Measurements from ENCODE around the gene RUNX2.
"Not testable (repeated sequence)": the region's sequence is repeated elsewhere in the genome, so short reads cannot be mapped to it uniquely, and the experiment has no call there.

The RUNX2 gene

GRCh38 chr6:45327956-45328522 is at the start of gene RUNX2:
TSS of gene RUNX2 (plus strand) at chr6:45328330. CDS start at chr6:45328727, 397 bp downstream.
- H3K36me3 ChIP-seq (ENCODE audit: control insufficient read depth in 1 of 2, insufficient read depth in 2 of 2, low read length in 2 of 2), result no peaks in the 10 kb centered on the region
- H3K9ac ChIP-seq (ENCODE audit: low read depth in 1 of 2, low read length in 2 of 2), result no peak within 1 kb of the TSS
- H3K4me1 ChIP-seq (ENCODE audit: control insufficient read depth in 1 of 2, insufficient read depth in 2 of 2, low read length in 2 of 2), result peaks cover 0 to 8% of the 10 kb centered on the region in 2 donors
- H3K27me3 ChIP-seq (ENCODE audit: control insufficient read depth in 1 of 2, insufficient read depth in 2 of 2, low read length in 2 of 2), result no peaks in the 10 kb centered on the region
- H3K27ac ChIP-seq (ENCODE audit: low read depth, low read length), result no peak within 1 kb of the TSS
- H3K4me3 ChIP-seq (ENCODE audit: low read depth in 1 of 2, low read length in 2 of 2), result peak within 1 kb of the TSS in 1 of 2 donors; percentile 37
- H3K9me3 ChIP-seq (ENCODE audit: control insufficient read depth in 1 of 2, low read length in 2 of 2), result no peaks in the 10 kb centered on the region

- H3K9ac ChIP-seq (ENCODE audit: low read depth in 1 of 2, low read length in 2 of 2), result no peak overlapping the region
- no peaks in the 10 kb centered on the region for H3K4me1 ChIP-seq (ENCODE audit: control insufficient read depth in 1 of 2, insufficient read depth in 2 of 2, low read length in 2 of 2)
- no peaks in the 10 kb centered on the region for H3K27me3 ChIP-seq (ENCODE audit: control insufficient read depth in 1 of 2, insufficient read depth in 2 of 2, low read length in 2 of 2)
Observed at GRCh38 chr6:45278367-45278766, 49.8 kb upstream of the RUNX2 start.

GRCh38 chr6:45286707-45287106 is 41.4 kb upstream of the RUNX2 start:
- H3K36me3 ChIP-seq (ENCODE audit: control insufficient read depth in 1 of 2, insufficient read depth in 2 of 2, low read length in 2 of 2); H3K27ac ChIP-seq (ENCODE audit: low read depth, low read length); H3K9ac ChIP-seq (ENCODE audit: low read depth in 1 of 2, low read length in 2 of 2); H3K4me3 ChIP-seq (ENCODE audit: low read depth in 1 of 2, low read length in 2 of 2); H3K4me1 ChIP-seq (ENCODE audit: control insufficient read depth in 1 of 2, insufficient read depth in 2 of 2, low read length in 2 of 2); H3K9me3 ChIP-seq (ENCODE audit: control insufficient read depth in 1 of 2, low read length in 2 of 2); H3K27me3 ChIP-seq (ENCODE audit: control insufficient read depth in 1 of 2, insufficient read depth in 2 of 2, low read length in 2 of 2): not testable (repeated sequence)

More at GRCh38 chr6:45278367-45278766, 49.8 kb upstream of the RUNX2 start:
- H3K27ac ChIP-seq (ENCODE audit: low read depth, low read length), result no peak overlapping the region
- no peak overlapping the region for H3K4me3 ChIP-seq (ENCODE audit: low read depth in 1 of 2, low read length in 2 of 2)
- no peaks in the 10 kb centered on the region for H3K36me3 ChIP-seq (ENCODE audit: control insufficient read depth in 1 of 2, insufficient read depth in 2 of 2, low read length in 2 of 2)
- H3K9me3 ChIP-seq (ENCODE audit: control insufficient read depth in 1 of 2, low read length in 2 of 2), result no peaks in the 10 kb centered on the region

GRCh38 chr6:45289751-45290514 is 38.2 kb upstream of the RUNX2 start:
- H3K9ac ChIP-seq (ENCODE audit: low read depth in 1 of 2, low read length in 2 of 2), result no peak overlapping the region
- H3K4me3 ChIP-seq (ENCODE audit: low read depth in 1 of 2, low read length in 2 of 2), result no peak overlapping the region
- H3K4me1 ChIP-seq (ENCODE audit: control insufficient read depth in 1 of 2, insufficient read depth in 2 of 2, low read length in 2 of 2), result no peaks in the 10 kb centered on the region
- H3K9me3 ChIP-seq (ENCODE audit: control insufficient read depth in 1 of 2, low read length in 2 of 2), result no peaks in the 10 kb centered on the region
- no peaks in the 10 kb centered on the region for H3K27me3 ChIP-seq (ENCODE audit: control insufficient read depth in 1 of 2, insufficient read depth in 2 of 2, low read length in 2 of 2)
- H3K36me3 ChIP-seq (ENCODE audit: control insufficient read depth in 1 of 2, insufficient read depth in 2 of 2, low read length in 2 of 2), result no peaks in the 10 kb centered on the region
- H3K27ac ChIP-seq (ENCODE audit: low read depth, low read length), result no peak overlapping the region

- H3K4me3 ChIP-seq (ENCODE audit: low read depth in 1 of 2, low read length in 2 of 2), result no peak overlapping the region
- H3K9ac ChIP-seq (ENCODE audit: low read depth in 1 of 2, low read length in 2 of 2), result no peak overlapping the region
- H3K27ac ChIP-seq (ENCODE audit: low read depth, low read length), result no peak overlapping the region
- H3K27me3 ChIP-seq (ENCODE audit: control insufficient read depth in 1 of 2, insufficient read depth in 2 of 2, low read length in 2 of 2), result no peaks in the 10 kb centered on the region
- H3K9me3 ChIP-seq (ENCODE audit: control insufficient read depth in 1 of 2, low read length in 2 of 2), result no peaks in the 10 kb centered on the region
- no peaks in the 10 kb centered on the region for H3K4me1 ChIP-seq (ENCODE audit: control insufficient read depth in 1 of 2, insufficient read depth in 2 of 2, low read length in 2 of 2)
- no peaks in the 10 kb centered on the region for H3K36me3 ChIP-seq (ENCODE audit: control insufficient read depth in 1 of 2, insufficient read depth in 2 of 2, low read length in 2 of 2)
Observed at GRCh38 chr6:45293306-45293705, 34.8 kb upstream of the RUNX2 start.

GRCh38 chr6:45294065-45294701 is 33.9 kb upstream of the RUNX2 start:
- not testable (repeated sequence) for H3K36me3 ChIP-seq (ENCODE audit: control insufficient read depth in 1 of 2, insufficient read depth in 2 of 2, low read length in 2 of 2); H3K27ac ChIP-seq (ENCODE audit: low read depth, low read length); H3K4me3 ChIP-seq (ENCODE audit: low read depth in 1 of 2, low read length in 2 of 2); H3K4me1 ChIP-seq (ENCODE audit: control insufficient read depth in 1 of 2, insufficient read depth in 2 of 2, low read length in 2 of 2); H3K9me3 ChIP-seq (ENCODE audit: control insufficient read depth in 1 of 2, low read length in 2 of 2); H3K9ac ChIP-seq (ENCODE audit: low read depth in 1 of 2, low read length in 2 of 2); H3K27me3 ChIP-seq (ENCODE audit: control insufficient read depth in 1 of 2, insufficient read depth in 2 of 2, low read length in 2 of 2)

- H3K27me3 ChIP-seq (ENCODE audit: control insufficient read depth in 1 of 2, insufficient read depth in 2 of 2, low read length in 2 of 2), result no peaks in the 10 kb centered on the region
- H3K9me3 ChIP-seq (ENCODE audit: control insufficient read depth in 1 of 2, low read length in 2 of 2), result no peaks in the 10 kb centered on the region
- no peak overlapping the region for H3K27ac ChIP-seq (ENCODE audit: low read depth, low read length)
- no peak overlapping the region for H3K4me3 ChIP-seq (ENCODE audit: low read depth in 1 of 2, low read length in 2 of 2)
- H3K36me3 ChIP-seq (ENCODE audit: control insufficient read depth in 1 of 2, insufficient read depth in 2 of 2, low read length in 2 of 2), result no peaks in the 10 kb centered on the region
- H3K4me1 ChIP-seq (ENCODE audit: control insufficient read depth in 1 of 2, insufficient read depth in 2 of 2, low read length in 2 of 2), result no peaks in the 10 kb centered on the region
- no peak overlapping the region for H3K9ac ChIP-seq (ENCODE audit: low read depth in 1 of 2, low read length in 2 of 2)
Observed at GRCh38 chr6:45297320-45297719, 30.8 kb upstream of the RUNX2 start.

- H3K27ac ChIP-seq (ENCODE audit: low read depth, low read length), result no peak overlapping the region
- H3K4me3 ChIP-seq (ENCODE audit: low read depth in 1 of 2, low read length in 2 of 2), result no peak overlapping the region
- H3K36me3 ChIP-seq (ENCODE audit: control insufficient read depth in 1 of 2, insufficient read depth in 2 of 2, low read length in 2 of 2), result no peaks in the 10 kb centered on the region
- no peak overlapping the region for H3K9ac ChIP-seq (ENCODE audit: low read depth in 1 of 2, low read length in 2 of 2)
- H3K27me3 ChIP-seq (ENCODE audit: control insufficient read depth in 1 of 2, insufficient read depth in 2 of 2, low read length in 2 of 2), result no peaks in the 10 kb centered on the region
- H3K9me3 ChIP-seq (ENCODE audit: control insufficient read depth in 1 of 2, low read length in 2 of 2), result no peaks in the 10 kb centered on the region
- no peaks in the 10 kb centered on the region for H3K4me1 ChIP-seq (ENCODE audit: control insufficient read depth in 1 of 2, insufficient read depth in 2 of 2, low read length in 2 of 2)
Observed at GRCh38 chr6:45299096-45299581, 29.0 kb upstream of the RUNX2 start.

- no peak overlapping the region for H3K4me3 ChIP-seq (ENCODE audit: low read depth in 1 of 2, low read length in 2 of 2)
- no peaks in the 10 kb centered on the region for H3K36me3 ChIP-seq (ENCODE audit: control insufficient read depth in 1 of 2, insufficient read depth in 2 of 2, low read length in 2 of 2)
- H3K9ac ChIP-seq (ENCODE audit: low read depth in 1 of 2, low read length in 2 of 2), result no peak overlapping the region
- H3K9me3 ChIP-seq (ENCODE audit: control insufficient read depth in 1 of 2, low read length in 2 of 2), result no peaks in the 10 kb centered on the region
- H3K27me3 ChIP-seq (ENCODE audit: control insufficient read depth in 1 of 2, insufficient read depth in 2 of 2, low read length in 2 of 2), result no peaks in the 10 kb centered on the region
- no peak overlapping the region for H3K27ac ChIP-seq (ENCODE audit: low read depth, low read length)
- H3K4me1 ChIP-seq (ENCODE audit: control insufficient read depth in 1 of 2, insufficient read depth in 2 of 2, low read length in 2 of 2), result no peaks in the 10 kb centered on the region
Observed at GRCh38 chr6:45300736-45301135, 27.4 kb upstream of the RUNX2 start.

GRCh38 chr6:45301348-45302142 is 26.6 kb upstream of the RUNX2 start:
- Histone ChIP-seq H3K9ac (ENCODE audit: low read depth in 1 of 2, low read length in 2 of 2) (no peak overlapping the region), H3K9me3 (ENCODE audit: control insufficient read depth in 1 of 2, low read length in 2 of 2) (no peaks in the 10 kb centered on the region), H3K4me1 (ENCODE audit: control insufficient read depth in 1 of 2, insufficient read depth in 2 of 2, low read length in 2 of 2) (no peaks in the 10 kb centered on the region), H3K36me3 (ENCODE audit: control insufficient read depth in 1 of 2, insufficient read depth in 2 of 2, low read length in 2 of 2) (no peaks in the 10 kb centered on the region), H3K27me3 (ENCODE audit: control insufficient read depth in 1 of 2, insufficient read depth in 2 of 2, low read length in 2 of 2) (no peaks in the 10 kb centered on the region), H3K27ac (ENCODE audit: low read depth, low read length) (no peak overlapping the region), H3K4me3 (ENCODE audit: low read depth in 1 of 2, low read length in 2 of 2) (no peak overlapping the region)
